Measurements from ENCODE around the gene ASXL1.

The ASXL1 gene

GRCh38 chr20:32357869-32358631 is at the start of gene ASXL1:
Gene ASXL1, plus strand, starts transcription at chr20:32358331. Its CDS starts 445 bp downstream, at chr20:32358776.
- TF ChIP-seq GATA2 (IDR thresholded peaks at IDR 0.05; ENCODE audit: low read depth, low read length), result no peak
- TF ChIP-seq GATA3 (IDR thresholded peaks at IDR 0.05; ENCODE audit: low read depth, low read length), result no peak

DNA sequence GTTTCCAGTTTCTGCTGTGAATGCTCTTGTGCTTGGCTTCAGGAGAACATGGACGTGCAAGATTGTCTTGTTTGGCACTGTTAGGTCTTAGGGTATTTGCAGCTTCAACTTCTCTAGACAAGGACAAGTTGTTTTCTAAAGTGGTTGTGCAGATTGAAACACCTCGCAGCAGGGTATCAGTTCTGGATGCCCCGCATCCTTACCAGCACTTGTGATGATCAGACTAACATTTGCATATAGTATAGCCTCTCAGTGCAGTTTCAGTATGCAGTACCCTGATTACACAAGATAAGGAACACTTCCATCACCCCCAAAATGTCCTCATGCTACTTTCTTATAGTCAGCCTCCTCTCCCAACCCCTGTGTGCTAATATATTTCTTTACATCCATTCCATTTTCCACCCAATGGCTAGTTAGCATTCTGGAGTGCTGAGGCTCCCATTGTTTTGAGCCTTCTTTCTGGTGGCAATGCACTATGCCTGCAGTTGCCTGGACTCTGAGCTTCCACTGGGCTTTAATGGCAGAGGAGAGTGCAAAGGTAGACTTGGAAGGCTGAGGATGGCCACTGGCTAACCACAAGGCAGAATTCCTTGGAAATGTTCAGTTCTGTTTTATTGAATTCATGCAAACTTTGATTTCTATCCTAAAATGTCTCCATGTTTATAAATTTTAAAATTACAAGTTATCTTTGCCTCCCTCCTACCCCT is 45.3 kb upstream of the ASXL1 start:
- TF ChIP-seq GATA2 (IDR thresholded peaks at IDR 0.05; ENCODE audit: low read depth, low read length) (no peak), GATA3 (IDR thresholded peaks at IDR 0.05; ENCODE audit: low read depth, low read length) (no peak)

DNA sequence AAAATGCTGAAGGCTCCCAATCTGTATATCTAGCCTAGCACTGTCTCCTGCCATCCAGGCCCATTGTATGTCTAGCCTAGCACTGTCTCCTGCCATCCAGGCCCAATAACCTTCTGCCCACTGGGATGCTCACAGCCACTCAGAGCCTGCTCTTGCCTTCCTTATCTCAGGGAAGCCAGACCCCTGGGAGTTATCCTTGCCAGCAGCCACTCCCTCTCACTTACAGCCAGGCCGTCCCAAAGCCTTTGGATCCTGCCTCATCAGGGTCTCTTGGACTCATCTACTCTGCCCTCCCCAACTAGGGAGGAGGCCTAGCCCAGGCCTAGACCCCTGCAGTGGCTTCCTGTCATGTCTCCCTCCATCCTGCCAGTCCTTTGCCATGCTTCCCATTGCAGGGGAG is 43.4 kb upstream of the ASXL1 start:
- TF ChIP-seq GATA3 (IDR thresholded peaks at IDR 0.05; ENCODE audit: low read depth, low read length), result no peak
- no peak for TF ChIP-seq GATA2 (IDR thresholded peaks at IDR 0.05; ENCODE audit: low read depth, low read length)

DNA sequence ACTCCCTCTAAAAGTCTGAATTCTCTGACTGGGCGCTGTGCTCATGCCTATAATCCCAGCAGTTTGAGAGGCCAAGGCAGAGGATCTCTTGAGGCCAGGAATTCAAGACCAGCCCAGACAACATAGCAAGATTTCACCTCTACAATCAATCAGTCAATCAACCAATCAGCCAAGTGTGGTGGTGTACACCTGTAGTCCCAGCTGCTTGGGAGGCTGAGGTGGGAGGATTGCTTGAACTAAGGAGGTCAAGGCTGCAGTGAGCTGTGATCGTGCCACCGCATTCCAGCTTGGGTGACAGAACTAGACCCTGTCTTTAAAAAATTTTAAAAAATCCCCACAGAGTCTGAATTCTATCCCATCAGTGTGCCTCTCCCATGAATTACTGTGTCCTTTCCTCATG is 42.7 kb upstream of the ASXL1 start:
- TF ChIP-seq GATA2 (IDR thresholded peaks at IDR 0.05; ENCODE audit: low read depth, low read length) (no peak), GATA3 (IDR thresholded peaks at IDR 0.05; ENCODE audit: low read depth, low read length) (no peak)

GRCh38 chr20:32315891-32316290 is 42.2 kb upstream of the ASXL1 start:
- no peak for TF ChIP-seq GATA3 (IDR thresholded peaks at IDR 0.05; ENCODE audit: low read depth, low read length)
- no peak for TF ChIP-seq GATA2 (IDR thresholded peaks at IDR 0.05; ENCODE audit: low read depth, low read length)

DNA sequence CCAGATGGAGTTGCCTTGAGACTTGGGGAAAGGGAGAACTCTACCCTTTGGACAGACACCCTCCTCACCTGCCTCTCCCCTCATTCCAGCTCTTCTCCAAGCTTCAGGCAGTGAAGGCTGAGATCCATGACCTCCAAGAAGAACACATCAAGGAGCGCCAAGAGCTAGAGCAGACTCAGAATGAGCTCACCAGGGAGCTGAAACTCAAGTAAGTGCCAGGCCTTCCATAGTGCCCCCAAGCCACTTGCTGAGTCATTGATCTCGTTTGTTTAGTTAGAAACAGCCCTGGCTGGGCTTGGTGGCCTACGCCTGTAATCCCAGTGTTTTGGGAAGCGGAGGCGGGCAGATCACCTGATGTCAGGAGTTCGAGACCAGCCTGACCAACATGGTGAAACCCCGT is 41.5 kb upstream of the ASXL1 start:
- no peak for TF ChIP-seq GATA3 (IDR thresholded peaks at IDR 0.05; ENCODE audit: low read depth, low read length)
- no peak for TF ChIP-seq GATA2 (IDR thresholded peaks at IDR 0.05; ENCODE audit: low read depth, low read length)

DNA sequence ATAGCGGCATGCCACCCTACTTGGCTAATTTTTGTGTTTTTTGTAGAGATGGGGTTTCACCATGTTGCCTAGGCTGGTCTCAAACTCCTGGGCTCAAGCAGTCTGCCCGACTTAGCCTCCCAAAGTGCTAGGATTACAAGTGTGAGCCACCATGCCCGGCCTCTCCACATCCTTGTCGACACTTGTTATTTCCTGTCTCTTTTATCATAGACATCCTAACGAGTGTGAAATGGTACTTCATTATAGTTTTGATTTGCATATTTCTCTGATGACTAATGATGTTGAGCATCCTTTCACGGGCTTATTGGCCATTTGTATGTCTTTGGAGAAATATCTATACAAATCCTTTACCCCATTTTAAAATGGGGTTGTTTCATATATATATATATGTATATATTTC is 39.0 kb upstream of the ASXL1 start:
- TF ChIP-seq GATA2 (IDR thresholded peaks at IDR 0.05; ENCODE audit: low read depth, low read length) (no peak), GATA3 (IDR thresholded peaks at IDR 0.05; ENCODE audit: low read depth, low read length) (no peak)

GRCh38 chr20:32320305-32320704 is 37.8 kb upstream of the ASXL1 start:
- no peak for TF ChIP-seq GATA3 (IDR thresholded peaks at IDR 0.05; ENCODE audit: low read depth, low read length)
- no peak for TF ChIP-seq GATA2 (IDR thresholded peaks at IDR 0.05; ENCODE audit: low read depth, low read length)

DNA sequence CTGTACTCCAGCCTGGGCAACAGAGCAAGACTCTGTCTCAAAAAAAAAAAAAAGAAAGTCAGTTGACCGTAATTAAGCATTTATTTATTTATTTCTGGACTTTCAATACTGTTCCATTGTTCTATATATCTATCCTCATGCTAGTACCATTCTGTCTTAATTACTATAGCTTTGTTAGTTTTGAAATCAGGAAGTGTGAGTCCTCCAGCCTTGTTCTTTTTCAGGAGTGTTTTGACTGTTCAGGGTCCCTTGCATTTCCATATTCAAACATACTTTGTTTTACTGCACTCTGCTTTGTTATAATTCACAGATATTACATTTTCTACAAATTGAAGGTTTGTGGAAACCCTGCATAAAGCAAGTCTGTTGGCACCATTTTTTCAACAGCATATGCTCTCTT is 36.7 kb upstream of the ASXL1 start:
- no peak for TF ChIP-seq GATA3 (IDR thresholded peaks at IDR 0.05; ENCODE audit: low read depth, low read length)
- no peak for TF ChIP-seq GATA2 (IDR thresholded peaks at IDR 0.05; ENCODE audit: low read depth, low read length)

GRCh38 chr20:32325706-32326503 is 32.2 kb upstream of the ASXL1 start:
- TF ChIP-seq GATA3 (IDR thresholded peaks at IDR 0.05; ENCODE audit: low read depth, low read length), result no peak
- TF ChIP-seq GATA2 (IDR thresholded peaks at IDR 0.05; ENCODE audit: low read depth, low read length), result no peak

DNA sequence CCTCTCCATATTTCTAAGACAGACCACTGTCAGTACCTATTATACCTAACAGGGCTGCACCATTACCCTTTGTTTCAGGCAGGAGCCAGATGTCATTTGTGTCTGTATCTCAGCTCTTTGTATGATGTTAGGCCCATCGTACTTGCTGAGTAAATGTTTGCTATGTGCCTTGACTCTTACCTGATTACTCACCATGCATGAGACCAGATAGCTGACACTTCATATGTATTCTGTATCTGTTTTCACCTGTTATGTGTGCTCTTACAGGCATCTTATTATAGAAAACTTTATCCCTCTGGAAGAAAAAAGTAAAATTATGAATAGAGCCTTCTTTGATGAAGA is 31.7 kb upstream of the ASXL1 start:
- TF ChIP-seq GATA3 (IDR thresholded peaks at IDR 0.05; ENCODE audit: low read depth, low read length) (no peak), GATA2 (IDR thresholded peaks at IDR 0.05; ENCODE audit: low read depth, low read length) (no peak)

DNA sequence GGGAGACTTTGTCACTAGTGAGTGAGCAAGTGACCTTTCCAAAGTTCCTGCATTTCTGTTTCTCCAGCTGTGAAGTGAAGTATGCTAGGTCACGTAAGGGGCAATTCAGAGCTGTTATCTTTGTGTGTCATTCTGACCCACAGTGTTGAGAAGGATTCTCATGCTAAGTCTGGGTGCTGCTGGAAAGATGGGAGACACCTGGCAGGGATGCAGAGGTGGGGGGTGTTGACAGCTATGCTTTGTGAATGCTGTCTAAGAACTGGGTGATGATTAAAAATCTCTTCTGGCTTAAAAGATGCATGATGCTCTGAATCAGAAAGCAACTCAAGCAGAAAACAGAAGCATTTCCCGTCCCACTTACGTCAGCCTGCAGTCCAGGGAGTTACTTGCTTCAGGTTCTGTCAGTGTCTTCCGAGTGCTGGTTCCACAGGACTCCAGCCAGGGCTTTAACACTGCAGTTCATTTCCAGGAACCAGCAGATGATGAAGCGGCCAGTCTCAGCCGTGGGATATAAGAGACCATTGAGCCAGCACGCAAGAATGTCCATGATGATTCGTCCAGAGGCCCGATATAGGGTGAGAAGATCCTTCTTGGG is 30.9 kb upstream of the ASXL1 start:
- TF ChIP-seq GATA3 (IDR thresholded peaks at IDR 0.05; ENCODE audit: low read depth, low read length) (no peak), GATA2 (IDR thresholded peaks at IDR 0.05; ENCODE audit: low read depth, low read length) (no peak)

DNA sequence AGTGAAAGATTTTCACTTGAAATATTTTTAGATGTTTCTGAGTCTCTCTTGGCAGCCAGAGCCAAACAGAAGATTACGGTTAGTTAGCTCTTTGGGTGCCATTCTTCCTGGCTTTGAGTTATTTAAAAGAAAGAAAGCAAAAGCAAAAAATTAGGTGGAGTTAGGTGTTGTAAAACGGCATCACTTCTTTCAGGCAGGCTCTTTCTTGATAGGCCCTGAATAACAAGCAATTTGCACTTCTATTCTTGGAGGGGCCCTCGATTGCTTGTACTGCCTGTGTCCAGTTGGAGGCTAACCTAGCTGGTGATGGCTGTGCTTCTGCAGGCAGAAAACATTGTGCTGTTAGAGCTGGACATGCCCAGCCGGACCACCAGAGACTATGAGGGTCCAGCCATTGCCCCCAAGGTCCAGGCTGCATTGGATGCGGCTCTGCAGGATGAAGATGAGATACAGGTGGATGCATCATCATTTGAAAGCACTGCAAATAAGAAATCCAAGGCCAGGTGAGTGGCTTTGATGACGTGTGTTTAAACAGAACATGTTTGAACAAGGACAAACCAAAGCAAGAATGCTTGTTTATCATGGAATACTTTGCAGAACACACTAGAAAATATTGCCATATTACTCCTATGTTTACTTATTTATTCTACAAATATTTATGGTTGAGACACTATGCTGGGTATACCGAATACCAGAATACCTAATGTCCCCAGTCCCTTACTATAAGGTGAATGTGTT is 28.1 kb upstream of the ASXL1 start:
- TF ChIP-seq GATA3 (IDR thresholded peaks at IDR 0.05; ENCODE audit: low read depth, low read length), result no peak
- TF ChIP-seq GATA2 (IDR thresholded peaks at IDR 0.05; ENCODE audit: low read depth, low read length), result no peak

DNA sequence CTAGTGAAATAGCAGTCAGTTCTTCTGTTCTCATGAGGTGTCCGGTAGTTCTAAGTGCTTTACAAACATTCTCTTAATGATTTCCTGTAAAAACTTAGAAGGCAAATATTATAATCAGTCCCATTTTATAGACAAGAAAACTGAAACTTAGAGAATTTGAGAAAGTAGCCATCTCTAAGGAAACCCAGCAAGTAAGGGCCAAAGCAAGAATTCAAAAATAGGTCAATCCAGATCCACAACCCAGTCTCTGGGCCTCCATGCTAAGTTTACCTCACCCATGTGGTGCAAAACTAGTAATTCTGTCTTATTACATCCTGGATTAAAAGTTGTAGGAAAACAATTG is 27.6 kb upstream of the ASXL1 start:
- no peak for TF ChIP-seq GATA2 (IDR thresholded peaks at IDR 0.05; ENCODE audit: low read depth, low read length)
- no peak for TF ChIP-seq GATA3 (IDR thresholded peaks at IDR 0.05; ENCODE audit: low read depth, low read length)

All from SH-SY5Y (cell line).